ENCODE results near the gene RNPS1.

Gene RNPS1

GRCh38 chr16:2229632-2230250 is 38.2 kb downstream of the RNPS1 start:
- in situ Hi-C loops (cut with MboI; ENCODE audit: low pct_unique_long_range_greater_than_20kb, low sequenced_read_pairs): no loop called here
- no peak for DNase-seq

GRCh38 chr16:2229091-2229490 is 38.8 kb downstream of the RNPS1 start:
- DNase-seq: no peak
- in situ Hi-C loops (cut with MboI; ENCODE audit: low pct_unique_long_range_greater_than_20kb, low sequenced_read_pairs): no loop called here

- in situ Hi-C loops (cut with MboI; ENCODE audit: low pct_unique_long_range_greater_than_20kb, low sequenced_read_pairs): no loop called here
- DNase-seq: no peak
Observed at GRCh38 chr16:2228161-2228824, 39.6 kb downstream of the RNPS1 start.

GRCh38 chr16:2226918-2227317 is 41.0 kb downstream of the RNPS1 start:
- in situ Hi-C loops (cut with MboI; ENCODE audit: low pct_unique_long_range_greater_than_20kb, low sequenced_read_pairs): no loop called here
- DNase-seq: no peak

- DNase-seq: no peak
Observed at GRCh38 chr16:2226245-2226793, 41.6 kb downstream of the RNPS1 start.

GRCh38 chr16:2223942-2224486 is 43.9 kb downstream of the RNPS1 start:
- in situ Hi-C loops (cut with MboI; ENCODE audit: low pct_unique_long_range_greater_than_20kb, low sequenced_read_pairs): no loop called here
- peak; percentile 48 for DNase-seq

More at GRCh38 chr16:2226245-2226793, 41.6 kb downstream of the RNPS1 start:
- in situ Hi-C loops (cut with MboI; ENCODE audit: low pct_unique_long_range_greater_than_20kb, low sequenced_read_pairs): no loop called here

- in situ Hi-C loops (cut with MboI; ENCODE audit: low pct_unique_long_range_greater_than_20kb, low sequenced_read_pairs): no loop called here
- DNase-seq: peak; percentile 99
Observed at GRCh38 chr16:2223221-2223941, 44.5 kb downstream of the RNPS1 start, which contains the start of gene E4F1. Gene E4F1 (plus strand): TSS chr16:2223591. CDS start chr16:2223614, 23 bp downstream.

- no peak for DNase-seq
Observed at GRCh38 chr16:2216330-2216729, 51.6 kb downstream of the RNPS1 start.

GRCh38 chr16:2214719-2214968 is 53.3 kb downstream of the RNPS1 start, which contains the start of gene PGP:
Gene PGP (minus strand): TSS chr16:2214840. CDS start chr16:2214777, 63 bp downstream.
- in situ Hi-C loops (cut with MboI; ENCODE audit: low pct_unique_long_range_greater_than_20kb, low sequenced_read_pairs): loop anchor here (10.0 kb wide), 1 partner anchor 60 kb away; the partner anchor contains the start of gene TRAF7
- DNase-seq: no peak

More at GRCh38 chr16:2216330-2216729, 51.6 kb downstream of the RNPS1 start:
- in situ Hi-C loops (cut with MboI; ENCODE audit: low pct_unique_long_range_greater_than_20kb, low sequenced_read_pairs): loop anchor here (10.0 kb wide), 1 partner anchor 62 kb away; the partner anchor contains the start of gene TRAF7

GRCh38 chr16:2213817-2214718 is 53.9 kb downstream of the RNPS1 start:
- no peak for DNase-seq
- in situ Hi-C loops (cut with MboI; ENCODE audit: low pct_unique_long_range_greater_than_20kb, low sequenced_read_pairs): loop anchor here (10.0 kb wide), 1 partner anchor 59 kb away; the partner anchor contains the start of gene TRAF7

- peak; percentile 43 for DNase-seq
- in situ Hi-C loops (cut with MboI; ENCODE audit: low pct_unique_long_range_greater_than_20kb, low sequenced_read_pairs): loop anchor here (10.0 kb wide), 1 partner anchor 58 kb away; the partner anchor contains the start of gene TRAF7
Observed at GRCh38 chr16:2212362-2213324, 55.3 kb downstream of the RNPS1 start.

GRCh38 chr16:2211923-2212347 is 56.0 kb downstream of the RNPS1 start:
- in situ Hi-C loops (cut with MboI; ENCODE audit: low pct_unique_long_range_greater_than_20kb, low sequenced_read_pairs): loop anchor here (10.0 kb wide), 1 partner anchor 57 kb away; the partner anchor contains the start of gene TRAF7
- no peak for DNase-seq

- in situ Hi-C loops (cut with MboI; ENCODE audit: low pct_unique_long_range_greater_than_20kb, low sequenced_read_pairs): loop anchor here (10.0 kb wide), 1 partner anchor 56 kb away; the partner anchor contains the start of gene TRAF7
- no peak for DNase-seq
Observed at GRCh38 chr16:2210386-2211365, 57.2 kb downstream of the RNPS1 start, which contains the start of gene BRICD5. Gene BRICD5 (minus strand): TSS chr16:2210863. CDS start chr16:2210833, 30 bp downstream.

GRCh38 chr16:2210009-2210332 is 58.0 kb downstream of the RNPS1 start:
- in situ Hi-C loops (cut with MboI; ENCODE audit: low pct_unique_long_range_greater_than_20kb, low sequenced_read_pairs): loop anchor here (10.0 kb wide), 1 partner anchor 55 kb away; the partner anchor contains the start of gene TRAF7

GRCh38 chr16:2209258-2210008 is 58.5 kb downstream of the RNPS1 start:
- in situ Hi-C loops (cut with MboI; ENCODE audit: low pct_unique_long_range_greater_than_20kb, low sequenced_read_pairs): loop anchor here (10.0 kb wide), 1 partner anchor 55 kb away; the partner anchor contains the start of gene TRAF7
- DNase-seq: no peak

More at GRCh38 chr16:2210009-2210332, 58.0 kb downstream of the RNPS1 start:
- no peak for DNase-seq

Data from KBM-7 (cell line).